Lung (tissue), 12 donors: ENCODE measurements around the gene POLR2A. TPM values are rescaled to one million over a fixed set of nuclear protein-coding genes. Genes with fewer than 3 reads are reported as not detected.

Experiments used
- ATAC-seq: fragments of 200-7000 bp; cut with Tn5 transposase; one replicate; pipeline ENCODE4 v1.9.1; 2020; ENCODE audit warnings: moderate number of reproducible peaks; ENCODE audit not compliant: insufficient read depth, low FRiP score
- DNase-seq, 3 donors: peaks; one replicate each; pipeline ENCODE4 v3.0.0-alpha.2; 2013 to 2017
- H3K27ac ChIP-seq, 2 donors: one replicate each; pipeline ENCODE4 v1.5.1; 2013; ENCODE audit warnings: mild to moderate bottlenecking in 2 of 2, moderate library complexity in 2 of 2, control low read depth in 1 of 2, inconsistent platforms in 1 of 2, low read depth in 1 of 2, low read length in 1 of 2
- H3K27me3 ChIP-seq, 3 donors: one replicate each; pipeline ENCODE4 v1.5.1; 2013; ENCODE audit warnings: low read length in 2 of 3; ENCODE audit not compliant: control insufficient read depth in 3 of 3, insufficient read depth in 3 of 3
- H3K36me3 ChIP-seq, 4 donors: one replicate each; pipeline ENCODE4 v1.5.1; 2013; ENCODE audit warnings: low read length in 4 of 4, mild to moderate bottlenecking in 1 of 4, moderate library complexity in 1 of 4; ENCODE audit not compliant: control insufficient read depth in 4 of 4, insufficient read depth in 4 of 4
- H3K4me1 ChIP-seq, 5 donors: one replicate each; pipeline ENCODE4 v1.5.1; 2013; ENCODE audit warnings: low read length in 5 of 5, mild to moderate bottlenecking in 2 of 5, moderate library complexity in 1 of 5; ENCODE audit not compliant: control insufficient read depth in 5 of 5, insufficient read depth in 5 of 5
- H3K4me3 ChIP-seq: one replicate; pipeline ENCODE4 v1.5.1; 2013; ENCODE audit warnings: mild to moderate bottlenecking, control low read depth, moderate library complexity
- H3K9ac ChIP-seq, 2 donors: one replicate each; pipeline ENCODE4 v1.5.1; 2013; ENCODE audit warnings: low read length in 2 of 2, control low read depth in 1 of 2; ENCODE audit not compliant: insufficient read depth in 1 of 2
- H3K9me3 ChIP-seq, 4 donors: one replicate each; pipeline ENCODE4 v1.5.1; 2013; ENCODE audit warnings: low read length in 3 of 4, mild to moderate bottlenecking in 1 of 4, moderate library complexity in 1 of 4; ENCODE audit not compliant: control insufficient read depth in 4 of 4, insufficient read depth in 3 of 4
- WGBS, 2 donors: extraction: QIAGEN DNeasy Blood & Tissue Kit; methylation state at CpG; one replicate each; pipeline ENCODE4 v1.1.7; 2013; 5-methylcytosine and 5-hydroxymethylcytosine counted together
- polyA plus RNA-seq, 2 donors: library from polyadenylated mRNA; stranded (reverse); fragments of 200-250 nt; gene quantifications; one replicate each; pipeline ENCODE4 v1.2.1, GENCODE V29; 2013
- total RNA-seq, 2 donors: library from RNA; depleted of rRNA in 1 of 2; stranded (reverse); fragments of >200 nt in 1 of 2; gene quantifications; one replicate each; pipeline ENCODE4 v1.2.1, GENCODE V29; 2014 to 2021
- TF ChIP-seq, protein P1 (sequence below): IDR thresholded peaks from 2 replicates; pipeline ENCODE4 v1.5.1; 2012; ENCODE audit warnings: mild to moderate bottlenecking; ENCODE audit errors: control extremely low read depth, extremely low read depth
- donor health status: control.
- donor health status: control.
- donor health status: Bipolar disorder and iron deficiency.
- donor health status: healthy.
- donor health status: DM: yes; HTN: yes; CAD: no.

Gene POLR2A
- total and polyA plus RNA-seq, 4 donors, result 37.8 to 129 (median 76.9) TPM

GRCh38 chr17:7511108-7511507 is 26.9 kb downstream of the POLR2A start:
- no peak for ATAC-seq
- WGBS, 2 donors, result 76 to 79% methylated on average over 10 of the region's 10 CpGs
- no peak overlapping the region for H3K27ac ChIP-seq
- no peak overlapping the region for H3K9ac ChIP-seq
- H3K4me3 ChIP-seq, result no peak overlapping the region
- TF ChIP-seq, protein P1, sequence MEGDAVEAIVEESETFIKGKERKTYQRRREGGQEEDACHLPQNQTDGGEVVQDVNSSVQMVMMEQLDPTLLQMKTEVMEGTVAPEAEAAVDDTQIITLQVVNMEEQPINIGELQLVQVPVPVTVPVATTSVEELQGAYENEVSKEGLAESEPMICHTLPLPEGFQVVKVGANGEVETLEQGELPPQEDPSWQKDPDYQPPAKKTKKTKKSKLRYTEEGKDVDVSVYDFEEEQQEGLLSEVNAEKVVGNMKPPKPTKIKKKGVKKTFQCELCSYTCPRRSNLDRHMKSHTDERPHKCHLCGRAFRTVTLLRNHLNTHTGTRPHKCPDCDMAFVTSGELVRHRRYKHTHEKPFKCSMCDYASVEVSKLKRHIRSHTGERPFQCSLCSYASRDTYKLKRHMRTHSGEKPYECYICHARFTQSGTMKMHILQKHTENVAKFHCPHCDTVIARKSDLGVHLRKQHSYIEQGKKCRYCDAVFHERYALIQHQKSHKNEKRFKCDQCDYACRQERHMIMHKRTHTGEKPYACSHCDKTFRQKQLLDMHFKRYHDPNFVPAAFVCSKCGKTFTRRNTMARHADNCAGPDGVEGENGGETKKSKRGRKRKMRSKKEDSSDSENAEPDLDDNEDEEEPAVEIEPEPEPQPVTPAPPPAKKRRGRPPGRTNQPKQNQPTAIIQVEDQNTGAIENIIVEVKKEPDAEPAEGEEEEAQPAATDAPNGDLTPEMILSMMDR, result no peak
- no peaks in the 10 kb centered on the region for H3K9me3 ChIP-seq
- DNase-seq, result no peak
- H3K36me3 ChIP-seq, result peaks cover 33 to 64% (median 50%) of the 10 kb centered on the region in 4 donors
- H3K27me3 ChIP-seq, result no peaks in the 10 kb centered on the region
- peaks cover 0 to 6% (median 0%) of the 10 kb centered on the region in 5 donors for H3K4me1 ChIP-seq

- H3K9ac ChIP-seq, result no peak overlapping the region
- DNase-seq (no peak), ATAC-seq (no peak)
- no peak overlapping the region for H3K4me3 ChIP-seq
- H3K27me3 ChIP-seq, result no peaks in the 10 kb centered on the region
- no peak overlapping the region for H3K27ac ChIP-seq
- H3K4me1 ChIP-seq, result peaks cover 0 to 6% (median 0%) of the 10 kb centered on the region in 5 donors
- TF ChIP-seq, protein P1, result no peak
- 93 to 96% methylated on average over 15 of the region's 15 CpGs for WGBS, 2 donors
- H3K36me3 ChIP-seq, result peaks cover 28 to 58% (median 42%) of the 10 kb centered on the region in 4 donors
- H3K9me3 ChIP-seq, result no peaks in the 10 kb centered on the region
These were observed 27.9 kb downstream of the POLR2A start for GRCh38 chr17:7512105-7512504.

- Histone ChIP-seq H3K27ac (no peak overlapping the region), H3K4me1 (peaks cover 0 to 6% (median 0%) of the 10 kb centered on the region in 5 donors), H3K36me3 (peaks cover 26 to 55% (median 38%) of the 10 kb centered on the region in 4 donors), H3K4me3 (no peak overlapping the region), H3K27me3 (no peaks in the 10 kb centered on the region), H3K9ac (no peak overlapping the region), H3K9me3 (no peaks in the 10 kb centered on the region)
- ATAC-seq (no peak), DNase-seq (no peak)
- WGBS, 2 donors, result 79 to 88% methylated on average over 20 of the region's 20 CpGs
- TF ChIP-seq, protein P1, result no peak
These were observed 28.8 kb downstream of the POLR2A start for GRCh38 chr17:7512824-7513540.
